K562 (cell line): ENCODE results near the gene GXYLT2. TPM values are rescaled to one million over a fixed set of nuclear protein-coding genes. Genes with fewer than 3 reads are reported as not detected.

ENCODE experiments used
- ATAC-seq: fragments of 200-7000 bp; cut with Tn5 transposase; 3 replicates; pipeline ENCODE4 v1.9.1; 2020; ENCODE audit warnings: moderate library complexity
- BruUV-seq: library from RNA; stranded (reverse); fragments of 400-500 nt; replicated peaks from 2 replicates; lab custom pipeline; 2021; lab: Mats Ljungman, UMichigan
- CTCF ChIA-PET: fragments of 300-600 bp; formaldehyde crosslinking; extraction: SDS; loops from one replicate; lab custom pipeline; 2021; ENCODE audit warnings: low intra/inter-chr PET ratio; lab: Yijun Ruan, JAX
- POLR2A ChIA-PET: fragments of 300-600, 350-650 bp; sonication (Branson Sonifier 250); formaldehyde crosslinking; extraction: SDS; loops from one replicate; lab custom pipeline; 2021; ENCODE audit warnings: antibody characterized with exemption, inconsistent platforms; lab: Yijun Ruan, JAX
- DNase-seq, 4 experiments: peaks; one replicate each; pipeline versions ENCODE4 v3.0.0 to v3.0.0-alpha.2; 2011 to 2018; ENCODE audit warnings: low spot score in 3 of 4, mixed read lengths in 3 of 4; ENCODE audit errors: extremely low read depth in 1 of 4
- FAIRE-seq: peaks from 2 replicates; lab custom pipeline; 2011; peaks lifted over from hg19 to GRCh38; lab: Jason Lieb, UNC
- H2AFZ ChIP-seq: 2 replicates; pipeline ENCODE4 v1.6.0; 2011; ENCODE audit warnings: low read depth, low read length, control low read depth, inconsistent platforms
- H3K27ac ChIP-seq: fragments of 200-600 bp; 3 replicates; pipeline ENCODE4 v1.8.0; 2011; ENCODE audit warnings: low read depth, mild to moderate bottlenecking, control low read depth, inconsistent platforms, low read length, moderate library complexity, mixed read lengths; ENCODE audit errors: extremely low read depth
- H3K27me3 ChIP-seq, 2 experiments: fragments of 300-600 bp in 1 of 2; 2 replicates in 1 of 2; 3 replicates in 1 of 2; pipeline versions ENCODE4 v1.6.0 to v1.8.0; 2011; ENCODE audit warnings: inconsistent platforms in 2 of 2, low read length in 2 of 2, mild to moderate bottlenecking in 1 of 2, mixed read lengths in 1 of 2, moderate library complexity in 1 of 2; ENCODE audit not compliant: control insufficient read depth in 2 of 2, insufficient read depth in 2 of 2
- H3K36me3 ChIP-seq: fragments of 300-600 bp; 3 replicates; pipeline ENCODE4 v1.8.0; 2011; ENCODE audit warnings: mild to moderate bottlenecking, low read length, inconsistent platforms; ENCODE audit not compliant: control insufficient read depth, insufficient read depth
- H3K4me1 ChIP-seq, 2 experiments: fragments of 200-600 bp in 1 of 2; replicated peaks in 1 of 2; 2 replicates in 1 of 2; 3 replicates in 1 of 2; pipeline versions ENCODE4 v1.5.1 to v1.8.0; 2011; ENCODE audit warnings: inconsistent platforms in 2 of 2, low read length in 2 of 2, mild to moderate bottlenecking in 1 of 2, mixed read lengths in 1 of 2, moderate library complexity in 1 of 2; ENCODE audit not compliant: control insufficient read depth in 2 of 2, insufficient read depth in 2 of 2
- H3K4me2 ChIP-seq: 2 replicates; pipeline ENCODE4 v1.6.1; 2011; ENCODE audit warnings: low read length, control low read depth, inconsistent platforms, mixed read lengths; ENCODE audit not compliant: insufficient read depth
- H3K4me3 ChIP-seq: fragments of 200-600 bp; sonication (generic), shearing (Covaris generic); 2 replicates; pipeline ENCODE4 v1.5.1; 2016; ENCODE audit warnings: control low read depth, inconsistent platforms
- H3K79me2 ChIP-seq: fragments of 200-600 bp; 3 replicates; pipeline ENCODE4 v1.8.0; 2011; ENCODE audit warnings: low read length, inconsistent platforms; ENCODE audit not compliant: control insufficient read depth, insufficient read depth
- H3K9ac ChIP-seq, 2 experiments: 2 replicates each; pipeline versions ENCODE4 v1.6.0 to v1.6.1; 2011; ENCODE audit warnings: low read depth in 2 of 2, low read length in 2 of 2, control low read depth in 1 of 2, inconsistent platforms in 1 of 2, mild to moderate bottlenecking in 1 of 2, mixed read lengths in 1 of 2; ENCODE audit not compliant: insufficient read depth in 1 of 2
- H3K9me1 ChIP-seq: one replicate; pipeline ENCODE4 v1.6.0; 2011; ENCODE audit warnings: inconsistent platforms, mild to moderate bottlenecking, low read length, moderate library complexity; ENCODE audit not compliant: control insufficient read depth, insufficient read depth
- H3K9me3 ChIP-seq: replicated peaks from 2 replicates; pipeline ENCODE4 v1.5.1; 2011; ENCODE audit warnings: low read depth, low read length, inconsistent platforms; ENCODE audit not compliant: control insufficient read depth, insufficient read depth
- H4K20me1 ChIP-seq: replicated peaks from 2 replicates; pipeline ENCODE4 v1.6.1; 2011; ENCODE audit warnings: low read length, inconsistent platforms, mixed read lengths; ENCODE audit not compliant: control insufficient read depth, insufficient read depth
- MLLT1 ChIP-seq, 2 experiments: fragments of 450-650 bp; IDR thresholded peaks; 2 replicates each; pipeline ENCODE4 v1.6.1; 2016
- SAP30 ChIP-seq: fragments of 200-600 bp; sonication (generic); IDR thresholded peaks from 2 replicates; pipeline ENCODE4 v1.6.1; 2012; ENCODE audit warnings: borderline replicate concordance, low read depth, mild to moderate bottlenecking, moderate library complexity, low read length, control low read depth, inconsistent platforms; ENCODE audit not compliant: insufficient read depth, poor library complexity, severe bottlenecking
- ZFP1 ChIP-seq: fragments of 450-650 bp; formaldehyde crosslinking; IDR thresholded peaks from 2 replicates; pipeline ENCODE4 v1.4.0; 2020; ENCODE audit warnings: mild to moderate bottlenecking, mixed read lengths
- ZNF699 ChIP-seq: fragments of 250-450 bp; sonication (Bioruptor Pico); IDR thresholded peaks from 2 replicates; pipeline ENCODE4 v1.8.0; 2021; ENCODE audit warnings: mild to moderate bottlenecking, moderate library complexity; ENCODE audit not compliant: insufficient replicate concordance
- WGBS: fragments of 100-300 bp; shearing (Covaris generic); methylation state at CpG from one replicate; pipeline ENCODE4 v1.1.6; 2016; ENCODE audit warnings: low coverage, mixed read lengths; ENCODE audit not compliant: insufficient coverage; ENCODE audit errors: missing lambda C conversion rate; 5-methylcytosine and 5-hydroxymethylcytosine counted together
- in situ Hi-C: fragments of 300-500 bp; cut with MboI; formaldehyde crosslinking; loops from 4 replicates; pipeline ENCODE4 v1.15.0; 2018; ENCODE audit warnings: inconsistent platforms, mixed read lengths
- intact Hi-C: fragments of 100-400 bp; cut with micrococcal nuclease; formaldehyde crosslinking; loops from 2 replicates; pipeline ENCODE4 v1.14.2; 2022
- polyA plus RNA-seq, 8 experiments: library from polyadenylated mRNA; depleted of rRNA in 4 of 8; stranded (reverse) in 5 of 8; unstranded in 3 of 8; fragments of >200 nt; fragmentation: Nextera tagmentation in 2 of 8; fragmentation: Illumina TruSeq in 1 of 8; extraction: Ambion mirVana in 2 of 8; extraction: Trizol in 1 of 8; gene quantifications; 2 replicates each; pipeline versions ENCODE4 v1.2.1 to v1.2.3, GENCODE V29; 2011 to 2014; ENCODE audit warnings: inconsistent platforms in 1 of 8, missing spikeins in 1 of 8
- total RNA-seq, 7 experiments: library from RNA; depleted of rRNA in 6 of 7; stranded (reverse); fragments of >200 nt in 6 of 7; fragmentation: Illumina TruSeq in 2 of 7; extraction: Trizol in 2 of 7; gene quantifications; 2 replicates each; pipeline versions ENCODE4 v1.2.1 to v1.2.3, GENCODE V29; 2011 to 2021; ENCODE audit warnings: low replicate concordance in 1 of 7

The GXYLT2 gene
- total and polyA plus RNA-seq, 9 of the 15 experiments (the other 6 are each of a cell fraction or from before 2014, with no cell fraction given) = 0.71 to 6.0 (median 3.3) TPM

GRCh38 chr3:72889310-72890165 is 1.7 kb downstream of the GXYLT2 start:
- intact Hi-C loops (loop anchor here (5.0 kb wide), 3 partner anchors 42 to 108 kb away; partner anchors contain the start of genes PPP4R2 and SHQ1), in situ Hi-C loops (no loop called here)
- Histone ChIP-seq H3K9me3 (no peaks in the 10 kb centered on the region), H3K36me3 (no peaks in the 10 kb centered on the region), H4K20me1 (no peaks in the 10 kb centered on the region), H3K4me3 (no peak overlapping the region), H3K27me3 (no peaks in the 10 kb centered on the region), H3K9me1 (no peaks in the 10 kb centered on the region), H3K9ac (peak overlapping the region; percentile 61 to 68; a peak in 2 of 4 replicates), H3K4me2 (peak overlapping the region; percentile 66), H3K79me2 (no peaks in the 10 kb centered on the region), H3K27ac (peak overlapping the region; percentile 40; the same call in 1 of the 3 replicates), H3K4me1 (peaks cover 4 to 25% of the 10 kb centered on the region in 2 experiments; a peak in 3 of 5 replicates), H2AFZ (peak overlapping the region; percentile 89)
- FAIRE-seq = no peak
- no TSS peak for BruUV-seq
- no peak for ATAC-seq
- no peak for DNase-seq
- 60% methylated on average over 7 of the region's 13 CpGs for WGBS
- CTCF ChIA-PET = no interaction called here
- TF ChIP-seq ZFP1 (no peak), MLLT1 (IDR thresholded peaks at IDR 0.05) (0 out of 4 replicates have a peak, but pooled peaks of 1 of the 2 experiments have one; percentile 33), SAP30 (no peak), ZNF699 (CRISPR knock-in tag) (no peak)
- POLR2A ChIA-PET = no interaction called here
